Stimulated activated naive B cell treated with anti-CD40 and anti-IgM and Interleukin-4, amounts not matched to agents 10 μg/mL and 1 μg/mL and 100 μg/mL, for 72 hours (primary cell): ENCODE measurements around the gene GAB4.
A peak's percentile ranks its signal among the peaks of the same experiment; 100 is the strongest.
"Not testable (repeated sequence)": the region's sequence is repeated elsewhere in the genome, so short reads cannot be mapped to it uniquely, and the experiment has no call there.

Experiments used
- ATAC-seq, 2 donors: fragments of 150-1000 bp; cut with Tn5 transposase; replicated peaks; 2 replicates each; pipeline ENCODE4 v1.10.0; 2021; ENCODE audit warnings: moderate library complexity in 1 of 2
- DNase-seq: peaks from one replicate; pipeline ENCODE4 v3.0.0; 2021
- H3K27ac Mint-ChIP-seq: one replicate; pipeline ENCODE4 v1.8.0; 2022; ENCODE audit warnings: mild to moderate bottlenecking, mixed read lengths
- H3K27me3 Mint-ChIP-seq, 2 donors: one replicate each; pipeline ENCODE4 v1.8.0; 2022; ENCODE audit warnings: mixed read lengths in 2 of 2
- H3K36me3 Mint-ChIP-seq, 2 donors: one replicate each; pipeline ENCODE4 v1.8.0; 2022; ENCODE audit warnings: mixed read lengths in 2 of 2, mild to moderate bottlenecking in 1 of 2
- H3K4me1 Mint-ChIP-seq, 2 donors: one replicate each; pipeline ENCODE4 v1.8.0; 2022; ENCODE audit warnings: mixed read lengths in 2 of 2, mild to moderate bottlenecking in 1 of 2
- H3K4me3 Mint-ChIP-seq, 2 donors: one replicate each; pipeline ENCODE4 v1.8.0; 2022; ENCODE audit warnings: mild to moderate bottlenecking in 2 of 2, mixed read lengths in 2 of 2, moderate library complexity in 1 of 2
- H3K9me3 Mint-ChIP-seq, 2 donors: one replicate each; pipeline ENCODE4 v1.8.0; 2022; ENCODE audit warnings: mixed read lengths in 2 of 2, mild to moderate bottlenecking in 1 of 2

GAB4 gene, protein sequence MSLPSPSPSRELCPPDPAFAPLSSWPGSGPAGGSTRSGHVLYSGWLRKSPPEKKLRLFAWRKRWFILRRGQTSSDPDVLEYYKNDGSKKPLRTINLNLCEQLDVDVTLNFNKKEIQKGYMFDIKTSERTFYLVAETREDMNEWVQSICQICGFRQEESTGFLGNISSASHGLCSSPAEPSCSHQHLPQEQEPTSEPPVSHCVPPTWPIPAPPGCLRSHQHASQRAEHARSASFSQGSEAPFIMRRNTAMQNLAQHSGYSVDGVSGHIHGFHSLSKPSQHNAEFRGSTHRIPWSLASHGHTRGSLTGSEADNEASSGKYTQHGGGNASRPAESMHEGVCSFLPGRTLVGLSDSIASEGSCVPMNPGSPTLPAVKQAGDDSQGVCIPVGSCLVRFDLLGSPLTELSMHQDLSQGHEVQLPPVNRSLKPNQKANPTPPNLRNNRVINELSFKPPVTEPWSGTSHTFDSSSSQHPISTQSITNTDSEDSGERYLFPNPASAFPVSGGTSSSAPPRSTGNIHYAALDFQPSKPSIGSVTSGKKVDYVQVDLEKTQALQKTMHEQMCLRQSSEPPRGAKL

DNA sequence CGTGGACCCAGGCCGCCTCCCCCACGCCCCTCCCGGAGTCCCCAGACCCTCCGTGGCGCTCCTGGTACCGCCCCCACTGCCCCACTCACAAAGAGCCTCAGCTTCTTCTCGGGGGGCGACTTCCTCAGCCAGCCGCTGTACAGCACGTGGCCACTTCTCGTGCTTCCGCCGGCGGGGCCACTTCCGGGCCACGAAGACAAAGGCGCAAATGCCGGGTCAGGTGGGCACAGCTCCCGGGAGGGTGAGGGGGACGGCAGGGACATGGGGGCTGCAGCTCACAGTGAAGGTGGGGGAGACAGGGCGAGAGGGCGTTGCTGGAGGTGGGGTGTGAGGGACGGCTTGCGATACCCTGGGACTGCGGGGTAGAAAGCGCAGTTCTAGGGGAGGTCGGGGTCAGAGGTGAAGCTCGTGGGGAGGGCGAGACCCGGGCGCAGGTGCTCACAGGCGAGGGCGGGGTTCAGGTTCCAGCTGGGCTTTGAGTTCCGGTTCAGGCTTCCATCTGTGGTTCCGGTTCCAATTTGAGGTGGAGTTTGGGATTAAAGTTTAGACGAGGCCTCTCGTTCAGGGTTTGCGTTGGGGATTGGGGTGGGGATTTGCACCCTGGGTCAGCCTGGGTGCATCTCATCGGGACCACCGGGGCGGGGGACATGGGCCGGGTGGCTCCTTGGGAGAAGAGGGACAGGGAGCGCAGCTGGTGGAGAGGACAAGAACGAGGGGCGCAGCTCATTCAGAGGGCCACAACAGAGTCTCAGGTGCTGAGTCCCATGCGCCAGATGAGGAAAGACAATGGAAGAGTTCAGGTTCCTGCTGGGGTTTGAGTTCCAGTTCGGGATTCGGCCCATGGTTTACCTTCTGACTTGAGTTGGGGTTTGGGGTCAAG is at the start of gene GAB4:
Gene GAB4 (minus strand): TSS at position 371 of the 880 bp plus-strand sequence. CDS start 108 bp downstream, at position 263.
- H3K27me3 Mint-ChIP-seq: peaks cover 56 to 61% of the 10 kb centered on the region in 2 donors
- H3K9me3 Mint-ChIP-seq: peaks cover 16 to 17% of the 10 kb centered on the region in 2 donors
- ATAC-seq (no peak), DNase-seq (no peak)
- H3K36me3 Mint-ChIP-seq: peaks cover 0 to 4% of the 10 kb centered on the region in 2 donors
- H3K27ac Mint-ChIP-seq: no peak within 1 kb of the TSS
- peaks cover 0 to 2% of the 10 kb centered on the region in 2 donors for H3K4me1 Mint-ChIP-seq
- no peak within 1 kb of the TSS for H3K4me3 Mint-ChIP-seq

DNA sequence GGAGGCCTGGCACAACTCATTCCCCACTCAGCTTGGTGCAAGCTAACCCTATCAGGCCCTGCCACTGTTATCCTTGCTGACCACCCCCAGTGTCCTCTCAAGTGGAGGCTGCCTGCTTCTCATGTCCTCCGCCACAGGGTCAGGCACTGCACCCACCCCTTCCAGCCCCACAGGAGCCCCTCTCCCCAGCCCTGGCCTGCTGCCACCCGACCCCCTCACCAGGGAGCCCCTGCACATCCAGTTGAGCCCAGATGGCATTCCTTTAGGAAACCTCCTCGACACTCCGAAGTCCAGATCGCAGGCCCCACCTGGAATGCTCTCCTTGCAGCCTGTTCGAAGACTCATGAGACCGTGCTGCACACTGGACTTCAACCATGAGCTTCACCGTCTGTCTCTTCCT is 48.8 kb upstream of the GAB4 start:
- Mint-ChIP-seq H3K4me3 (no peak overlapping the region), H3K36me3 (peaks cover 0 to 2% of the 10 kb centered on the region in 2 donors), H3K27me3 (peaks cover 11 to 20% of the 10 kb centered on the region in 2 donors), H3K27ac (no peak overlapping the region), H3K9me3 (no peaks in the 10 kb centered on the region), H3K4me1 (peaks cover 4 to 6% of the 10 kb centered on the region in 2 donors)
- DNase-seq: no peak
- ATAC-seq: no peak

DNA sequence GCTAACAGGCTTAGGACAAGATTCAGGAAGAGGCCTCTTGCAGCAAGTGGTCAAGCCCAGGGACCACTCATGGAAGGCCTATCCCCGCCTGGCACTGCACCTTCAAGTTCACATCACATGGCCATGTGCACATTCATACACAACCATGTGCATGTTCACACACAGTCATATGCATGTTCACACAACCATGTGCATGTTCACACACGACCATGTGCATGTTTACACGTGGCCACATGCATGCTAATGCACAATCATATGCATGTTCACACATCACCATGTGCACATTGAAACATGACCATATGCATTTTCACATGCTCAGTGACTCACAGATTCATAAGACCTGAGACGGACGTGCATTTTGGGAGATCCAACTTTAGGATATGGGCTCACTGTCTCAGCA is 48.0 kb upstream of the GAB4 start:
- Mint-ChIP-seq H3K4me3 (no peak overlapping the region), H3K9me3 (no peaks in the 10 kb centered on the region), H3K36me3 (peaks cover 0 to 2% of the 10 kb centered on the region in 2 donors), H3K27me3 (peaks cover 9 to 14% of the 10 kb centered on the region in 2 donors), H3K27ac (no peak overlapping the region), H3K4me1 (peaks cover 4 to 6% of the 10 kb centered on the region in 2 donors)
- no peak for ATAC-seq
- no peak for DNase-seq

DNA sequence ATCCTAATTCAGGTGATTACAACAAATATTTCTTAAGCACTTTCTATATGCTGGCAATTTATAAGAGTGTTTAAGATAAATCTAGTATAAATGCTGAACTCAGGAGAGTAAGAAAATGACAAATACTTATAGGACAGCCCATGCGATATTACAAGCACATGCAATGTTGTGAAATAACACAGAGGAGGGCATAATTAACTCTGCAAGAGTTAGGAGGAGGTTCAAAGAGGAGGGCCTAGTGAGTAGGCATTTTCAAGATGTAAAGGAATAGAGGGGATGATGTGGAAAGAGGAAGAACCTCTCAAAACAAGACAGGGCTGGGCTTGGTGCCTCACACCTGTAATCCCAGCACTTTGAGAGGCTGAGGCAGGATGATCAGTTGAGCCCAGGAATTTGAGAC is 39.6 kb upstream of the GAB4 start:
- no peaks in the 10 kb centered on the region for H3K36me3 Mint-ChIP-seq
- ATAC-seq: no peak
- H3K27me3 Mint-ChIP-seq: peaks cover 7 to 8% of the 10 kb centered on the region in 2 donors
- H3K4me3 Mint-ChIP-seq: no peak overlapping the region
- no peak for DNase-seq
- H3K4me1 Mint-ChIP-seq: peaks cover 6 to 22% of the 10 kb centered on the region in 2 donors
- no peak overlapping the region for H3K27ac Mint-ChIP-seq
- H3K9me3 Mint-ChIP-seq: no peaks in the 10 kb centered on the region

DNA sequence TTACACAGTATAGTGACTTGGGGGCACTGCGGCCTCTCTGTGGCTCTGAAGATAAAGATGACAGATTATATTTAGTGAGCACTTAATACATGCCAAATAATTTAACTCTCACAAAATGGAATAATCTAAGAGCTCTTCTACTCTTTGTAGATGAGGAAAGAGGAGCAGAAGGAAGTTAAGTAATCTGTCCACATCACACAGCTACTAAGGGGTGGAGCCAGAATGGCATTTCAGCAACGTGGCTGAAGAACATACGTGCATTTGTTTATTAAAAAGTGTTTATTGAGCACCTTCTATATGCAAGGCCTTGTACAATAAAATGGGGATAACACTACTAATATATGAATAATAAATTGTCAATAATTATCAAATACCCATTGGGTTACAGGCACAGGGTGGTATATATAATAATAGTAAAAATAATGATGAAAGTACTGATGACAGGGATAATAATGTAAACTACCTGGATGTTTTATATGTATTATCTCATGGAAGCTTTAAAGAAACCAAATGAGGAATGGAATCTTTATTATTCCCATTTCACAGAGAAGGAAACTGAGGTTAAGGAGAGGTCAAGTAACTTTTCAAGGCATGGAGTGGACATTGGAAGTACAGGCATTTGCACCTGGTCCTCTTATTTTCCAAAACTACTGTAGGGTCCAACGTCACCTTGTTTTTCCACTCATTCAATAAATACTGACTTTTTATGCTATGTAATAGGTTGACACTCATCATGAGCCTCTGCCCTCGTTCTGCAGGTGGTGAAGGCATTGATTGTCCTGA is 38.7 kb upstream of the GAB4 start:
- ATAC-seq (no peak), DNase-seq (no peak)
- H3K27ac Mint-ChIP-seq: no peak overlapping the region
- no peak overlapping the region for H3K4me3 Mint-ChIP-seq
- H3K36me3 Mint-ChIP-seq: no peaks in the 10 kb centered on the region
- H3K9me3 Mint-ChIP-seq: no peaks in the 10 kb centered on the region
- peaks cover 7 to 8% of the 10 kb centered on the region in 2 donors for H3K27me3 Mint-ChIP-seq
- H3K4me1 Mint-ChIP-seq: peaks cover 6 to 22% of the 10 kb centered on the region in 2 donors

DNA sequence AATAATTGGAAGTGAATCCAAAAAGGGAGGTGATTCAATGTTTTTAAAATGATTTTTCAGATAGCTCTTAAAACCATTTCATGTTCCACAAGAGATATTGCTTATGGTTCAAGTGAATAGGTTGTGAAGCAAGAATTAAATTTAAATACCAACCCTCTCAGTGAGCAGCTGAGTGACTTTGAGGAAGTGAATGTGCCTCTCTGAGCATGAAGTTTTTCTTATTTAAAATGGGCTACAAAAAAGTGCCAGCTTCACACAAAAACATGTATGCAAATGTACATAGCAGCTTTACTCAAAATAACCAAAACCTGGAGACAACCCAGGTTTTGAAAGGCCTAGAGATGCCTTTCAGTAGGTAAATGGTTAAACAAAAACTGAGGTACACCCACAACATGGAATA is 35.5 kb upstream of the GAB4 start:
- Mint-ChIP-seq H3K4me3 (no peak overlapping the region), H3K27ac (no peak overlapping the region), H3K9me3 (no peaks in the 10 kb centered on the region), H3K36me3 (no peaks in the 10 kb centered on the region), H3K27me3 (peaks cover 5 to 10% of the 10 kb centered on the region in 2 donors), H3K4me1 (peaks cover 5 to 16% of the 10 kb centered on the region in 2 donors)
- ATAC-seq (no peak), DNase-seq (no peak)

DNA sequence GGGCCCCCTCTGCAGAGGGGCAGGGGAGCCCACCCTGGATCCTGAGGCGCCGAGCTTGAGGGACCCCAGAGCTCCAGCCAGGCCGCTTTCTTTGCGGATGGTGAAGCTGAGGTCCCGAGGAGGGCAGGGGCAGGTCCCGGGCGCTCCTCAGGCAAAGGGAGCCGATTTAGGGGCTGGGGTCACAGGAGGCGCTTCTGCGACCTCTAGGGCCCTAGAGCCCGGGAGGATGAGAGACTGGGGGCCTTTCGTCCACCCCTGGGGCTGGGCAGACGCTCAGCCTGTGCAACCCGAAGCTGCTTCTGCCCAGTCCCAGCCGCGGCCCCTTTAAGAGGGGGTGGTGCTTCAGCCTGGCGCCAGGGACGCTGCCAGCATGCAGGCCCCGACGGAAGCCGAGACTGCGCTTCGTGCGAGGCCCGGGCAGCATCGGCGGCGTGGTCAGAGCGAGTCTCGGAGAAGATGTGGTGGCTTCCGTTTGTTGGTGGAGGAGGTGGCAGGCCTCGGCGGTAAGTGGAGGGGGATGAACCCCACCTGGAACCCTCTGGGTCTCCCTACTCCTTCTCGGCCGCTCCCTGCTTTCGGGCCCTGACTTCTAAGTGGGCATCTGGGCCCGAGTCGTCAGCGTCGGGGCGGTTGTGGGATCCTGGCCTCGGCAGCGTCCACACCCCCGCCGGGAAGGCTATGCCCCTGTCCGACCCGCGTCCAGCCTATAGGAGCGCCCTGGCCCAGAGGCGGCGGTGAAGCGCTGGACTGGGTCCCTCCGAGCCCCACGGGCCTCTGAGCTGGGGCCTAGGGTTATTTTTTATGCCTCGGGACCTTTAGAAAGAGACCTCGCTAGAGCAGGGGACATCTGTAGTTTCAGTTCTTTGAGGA is 29.1 kb upstream of the GAB4 start:
- DNase-seq (peak; percentile 15), ATAC-seq (peak; percentile 76 to 84)
- H3K27me3 Mint-ChIP-seq: peaks cover 23 to 30% of the 10 kb centered on the region in 2 donors
- not testable (repeated sequence) for H3K36me3 Mint-ChIP-seq, H3K9me3 Mint-ChIP-seq, H3K4me1 Mint-ChIP-seq
- H3K4me3 Mint-ChIP-seq: peak overlapping the region; percentile 75 to 76
- H3K27ac Mint-ChIP-seq: peak overlapping the region; percentile 84

DNA sequence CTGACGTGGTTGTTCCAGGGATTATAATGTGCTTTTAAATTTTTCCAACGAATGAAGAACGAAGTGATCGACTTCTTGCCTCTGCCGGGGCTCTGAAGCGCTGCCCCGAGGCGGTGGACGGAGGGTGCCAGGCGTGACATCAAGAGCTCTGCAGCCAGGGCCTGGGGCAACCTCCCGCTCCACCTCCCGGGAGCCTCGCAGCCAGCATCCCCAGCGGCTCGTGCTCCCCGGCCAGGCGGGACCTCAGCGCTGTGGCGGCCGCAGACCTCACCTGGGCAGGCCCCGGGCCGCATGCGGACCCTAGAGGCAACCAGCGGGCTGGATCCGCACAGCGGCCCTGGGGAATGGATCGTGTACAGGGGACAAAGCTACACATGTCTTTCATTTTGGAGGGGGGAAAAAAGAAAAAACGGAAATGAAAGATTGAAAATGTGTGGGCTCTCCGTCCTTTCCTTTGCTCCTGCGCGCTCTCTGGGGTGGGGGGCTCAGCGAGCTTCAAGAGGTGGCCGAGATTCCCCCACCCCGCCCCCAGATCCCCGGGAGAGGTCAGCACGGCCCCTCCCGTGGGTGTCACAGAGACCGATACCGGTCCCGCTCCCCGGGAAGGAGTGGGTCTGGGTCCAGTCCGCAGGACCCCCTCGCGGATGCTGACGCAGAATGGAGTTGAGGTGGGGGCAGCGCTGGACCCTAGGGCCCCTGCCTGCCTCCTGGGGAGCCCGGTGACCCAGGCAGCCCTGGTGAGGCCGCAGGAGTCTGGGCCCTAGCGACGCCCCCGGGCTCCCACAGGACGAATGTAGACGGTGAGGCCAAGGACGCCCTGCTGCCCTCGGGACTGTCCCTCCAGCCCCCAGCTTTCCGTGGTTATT is 28.2 kb upstream of the GAB4 start:
- peak overlapping the region; percentile 60 for H3K27ac Mint-ChIP-seq
- not testable (repeated sequence) for H3K9me3 Mint-ChIP-seq, H3K36me3 Mint-ChIP-seq, H3K4me1 Mint-ChIP-seq, DNase-seq
- ATAC-seq: peak; percentile 49 to 60
- peak overlapping the region; percentile 79 to 80 for H3K4me3 Mint-ChIP-seq
- H3K27me3 Mint-ChIP-seq: peaks cover 23 to 30% of the 10 kb centered on the region in 2 donors

DNA sequence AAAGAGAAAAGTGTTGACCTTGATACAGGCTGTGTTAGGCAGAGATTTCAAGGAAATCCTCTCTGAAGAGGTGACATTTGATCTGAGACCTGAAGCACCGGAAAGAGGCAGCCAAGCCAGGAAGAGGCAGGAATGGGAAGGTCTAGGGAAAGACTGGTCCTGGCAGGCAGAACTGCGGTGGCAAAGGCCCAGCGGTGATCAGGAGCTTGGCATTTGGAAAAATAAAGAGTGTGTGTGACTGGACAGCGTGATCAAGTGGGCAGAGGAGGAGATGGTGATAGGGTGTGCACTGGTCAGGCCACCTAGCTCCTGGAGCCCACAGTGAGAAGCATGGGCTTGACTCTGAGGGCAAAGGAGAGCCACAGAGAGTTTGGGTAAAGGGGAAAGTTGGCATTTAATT is 27.2 kb upstream of the GAB4 start:
- Mint-ChIP-seq H3K27ac (no peak overlapping the region), H3K4me1 (peaks cover 9% of the 10 kb centered on the region in 2 donors), H3K27me3 (peaks cover 23 to 30% of the 10 kb centered on the region in 2 donors), H3K9me3 (no peaks in the 10 kb centered on the region), H3K36me3 (no peaks in the 10 kb centered on the region), H3K4me3 (peak overlapping the region; percentile 6 to 14)
- ATAC-seq: no peak
- DNase-seq: no peak

DNA sequence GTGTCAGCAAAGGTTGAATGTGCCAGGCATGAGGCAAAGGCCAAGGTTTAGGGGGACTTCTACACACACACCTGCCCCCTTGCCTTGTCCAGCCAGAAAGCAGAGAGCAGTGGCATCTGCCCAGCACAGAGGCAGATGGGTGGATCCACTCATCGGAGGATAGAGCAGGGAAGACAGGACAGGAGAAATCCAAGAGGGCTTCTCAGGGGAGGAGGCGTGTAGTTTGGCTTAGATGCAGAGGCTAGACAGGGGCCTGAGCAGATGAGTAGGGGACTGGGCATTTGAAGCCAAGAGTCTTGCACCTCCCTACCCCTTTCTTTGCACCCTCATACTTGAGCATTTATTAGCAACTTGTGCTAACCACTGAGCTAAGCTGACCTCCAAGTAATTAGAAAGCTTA is 26.5 kb upstream of the GAB4 start:
- H3K4me1 Mint-ChIP-seq, H3K27ac Mint-ChIP-seq, H3K4me3 Mint-ChIP-seq, H3K36me3 Mint-ChIP-seq, H3K9me3 Mint-ChIP-seq, ATAC-seq, DNase-seq: not testable (repeated sequence)
- H3K27me3 Mint-ChIP-seq: peaks cover 20 to 30% of the 10 kb centered on the region in 2 donors

DNA sequence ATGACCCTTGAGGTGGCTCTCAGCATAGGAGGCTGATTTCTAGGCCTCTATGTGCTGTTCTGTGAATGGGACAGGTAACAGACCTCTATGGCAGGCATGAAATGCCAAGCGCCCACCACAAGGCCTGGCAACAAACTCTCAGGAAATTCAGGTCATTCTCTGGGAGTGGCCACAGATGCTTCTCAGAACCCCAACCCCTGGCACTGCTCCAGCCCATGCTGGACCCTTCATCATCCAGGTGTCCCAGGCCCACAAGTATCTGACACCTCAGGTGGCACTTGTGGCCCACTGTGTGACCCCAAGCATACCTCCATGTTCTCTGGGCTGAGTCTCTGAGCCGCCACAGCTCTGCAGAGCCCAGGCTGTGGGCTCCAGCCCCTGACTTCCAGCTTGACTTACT is 24.3 kb upstream of the GAB4 start:
- peaks cover 21 to 30% of the 10 kb centered on the region in 2 donors for H3K27me3 Mint-ChIP-seq
- H3K4me3 Mint-ChIP-seq, DNase-seq, H3K27ac Mint-ChIP-seq, H3K36me3 Mint-ChIP-seq, ATAC-seq, H3K9me3 Mint-ChIP-seq, H3K4me1 Mint-ChIP-seq: not testable (repeated sequence)

DNA sequence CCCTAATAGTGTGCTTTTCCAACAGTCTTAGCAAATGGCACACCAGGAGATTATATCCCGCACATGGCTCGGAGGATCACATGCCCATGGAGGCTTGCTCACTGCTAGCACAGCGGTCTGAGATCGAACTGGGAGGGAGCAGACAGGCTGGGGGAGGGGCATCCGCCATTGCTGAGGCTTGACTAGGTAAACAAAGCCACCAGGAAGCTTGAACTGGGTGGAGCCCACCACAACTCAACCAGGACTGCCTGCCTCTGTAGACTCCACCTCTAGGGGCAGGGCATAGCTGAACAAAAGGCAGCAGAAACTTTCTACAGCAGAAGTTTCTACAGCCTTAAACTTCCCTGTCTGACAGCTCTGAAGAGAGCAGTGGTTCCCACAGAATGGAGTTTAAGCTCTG is 16.4 kb upstream of the GAB4 start:
- ATAC-seq, H3K27ac Mint-ChIP-seq, H3K4me3 Mint-ChIP-seq: not testable (repeated sequence)

More for the DNA sequence above, 16.4 kb upstream of the GAB4 start:
- DNase-seq, H3K4me1 Mint-ChIP-seq, H3K36me3 Mint-ChIP-seq: not testable (repeated sequence)
- H3K27me3 Mint-ChIP-seq: peaks cover 28 to 37% of the 10 kb centered on the region in 2 donors
- peaks cover 7 to 14% of the 10 kb centered on the region in 2 donors for H3K9me3 Mint-ChIP-seq
